IMR-90 (cell line): ENCODE data around the gene GP9. TPM values are rescaled to one million over a fixed set of nuclear protein-coding genes. Genes with fewer than 3 reads are reported as not detected.

Experiments used
- ATAC-seq: fragments of 200-7000 bp; cut with Tn5 transposase; 2 replicates; pipeline ENCODE4 v1.9.1; 2020; ENCODE audit warnings: low read depth, mild to moderate bottlenecking, moderate library complexity
- BruUV-seq: library from RNA; stranded (reverse); fragments of 400-500 nt; replicated peaks from 2 replicates; lab custom pipeline; 2021; lab: Mats Ljungman, UMichigan
- CTCF ChIA-PET: fragments of 300-600 bp; formaldehyde crosslinking; extraction: SDS; loops from one replicate; lab custom pipeline; 2021; ENCODE audit warnings: antibody characterized with exemption; lab: Yijun Ruan, JAX
- POLR2A ChIA-PET: fragments of 300-600 bp; sonication (Branson Sonifier 250); formaldehyde crosslinking; loops from one replicate; lab custom pipeline; 2022; ENCODE audit warnings: antibody characterized with exemption; ENCODE audit not compliant: unreplicated experiment; lab: Charles Lee
- DNase-seq: peaks from one replicate; pipeline ENCODE4 v3.0.0; 2013
- H2AFZ ChIP-seq: replicated peaks from 2 replicates; pipeline ENCODE3; 2013; ENCODE audit warnings: low read length, mild to moderate bottlenecking; ENCODE audit not compliant: poor library complexity
- H2AK5ac ChIP-seq: 2 replicates; pipeline ENCODE4 v1.6.1; 2013; ENCODE audit warnings: low read depth, low read length, inconsistent platforms
- H2AK9ac ChIP-seq: replicated peaks from 2 replicates; pipeline ENCODE3; 2013; ENCODE audit warnings: mild to moderate bottlenecking, low read depth, low read length, moderate library complexity; ENCODE audit not compliant: poor library complexity
- H2BK120ac ChIP-seq: 2 replicates; pipeline ENCODE4 v1.6.1; 2013; ENCODE audit warnings: low read depth, low read length, inconsistent platforms
- H2BK15ac ChIP-seq: 3 replicates; pipeline ENCODE4 v1.6.1; 2013; ENCODE audit warnings: low read depth, low read length, inconsistent platforms
- H2BK20ac ChIP-seq: 2 replicates; pipeline ENCODE4 v1.6.1; 2013; ENCODE audit warnings: low read depth, mild to moderate bottlenecking, inconsistent platforms, low read length, moderate library complexity
- H2BK5ac ChIP-seq: 2 replicates; pipeline ENCODE4 v1.6.1; 2013; ENCODE audit warnings: mild to moderate bottlenecking, low read depth, low read length, inconsistent platforms; ENCODE audit not compliant: poor library complexity, severe bottlenecking
- H3K14ac ChIP-seq: replicated peaks from 2 replicates; pipeline ENCODE4 v1.6.1; 2013; ENCODE audit warnings: low read depth, low read length, inconsistent platforms
- H3K18ac ChIP-seq: 2 replicates; pipeline ENCODE4 v1.6.1; 2013; ENCODE audit warnings: low read depth, low read length, control low read depth
- H3K23ac ChIP-seq: 2 replicates; pipeline ENCODE4 v1.6.1; 2013; ENCODE audit warnings: low read depth, low read length, inconsistent platforms
- H3K27ac ChIP-seq: 2 replicates; pipeline ENCODE4 v1.5.1; 2013; ENCODE audit warnings: mild to moderate bottlenecking, control low read depth, low read length; ENCODE audit not compliant: insufficient read depth
- H3K27me3 ChIP-seq: 2 replicates; pipeline ENCODE4 v1.6.1; 2013; ENCODE audit warnings: low read length; ENCODE audit not compliant: control insufficient read depth, insufficient read depth
- H3K36me3 ChIP-seq: 2 replicates; pipeline ENCODE4 v1.6.1; 2013; ENCODE audit warnings: low read length, mixed read lengths; ENCODE audit not compliant: control insufficient read depth, insufficient read depth
- H3K4ac ChIP-seq: 2 replicates; pipeline ENCODE4 v1.6.1; 2013; ENCODE audit warnings: low read depth, low read length, inconsistent platforms
- H3K4me1 ChIP-seq: 2 replicates; pipeline ENCODE4 v1.6.1; 2013; ENCODE audit warnings: low read length, mixed read lengths; ENCODE audit not compliant: control insufficient read depth, insufficient read depth
- H3K4me2 ChIP-seq: 2 replicates; pipeline ENCODE4 v1.6.1; 2013; ENCODE audit warnings: low read depth, mild to moderate bottlenecking, control low read depth, low read length, moderate library complexity
- H3K4me3 ChIP-seq: 2 replicates; pipeline ENCODE4 v1.5.1; 2013; ENCODE audit warnings: low read depth, mild to moderate bottlenecking, control low read depth, low read length, moderate library complexity; ENCODE audit not compliant: insufficient read depth
- H3K56ac ChIP-seq: 2 replicates; pipeline ENCODE4 v1.6.1; 2013; ENCODE audit warnings: low read length, inconsistent platforms; ENCODE audit not compliant: insufficient read depth; ENCODE audit errors: extremely low read depth
- H3K79me1 ChIP-seq, 2 experiments: 2 replicates each; pipeline ENCODE4 v1.6.1; 2013; ENCODE audit warnings: low read length in 2 of 2, inconsistent platforms in 1 of 2, low read depth in 1 of 2
- H3K9ac ChIP-seq: 2 replicates; pipeline ENCODE4 v1.6.1; 2013; ENCODE audit warnings: low read depth, low read length, control low read depth
- H3K9me1 ChIP-seq: 2 replicates; pipeline ENCODE4 v1.6.1; 2013; ENCODE audit warnings: low read length, inconsistent platforms; ENCODE audit not compliant: insufficient read depth
- H3K9me3 ChIP-seq: 2 replicates; pipeline ENCODE4 v1.6.1; 2013; ENCODE audit warnings: low read length; ENCODE audit not compliant: control insufficient read depth, insufficient read depth
- H4K20me1 ChIP-seq: 2 replicates; pipeline ENCODE4 v1.6.1; 2013; ENCODE audit warnings: low read length, inconsistent platforms; ENCODE audit not compliant: insufficient read depth
- H4K5ac ChIP-seq: 2 replicates; pipeline ENCODE4 v1.6.1; 2013; ENCODE audit warnings: mild to moderate bottlenecking, low read depth, low read length, control low read depth
- H4K8ac ChIP-seq, 2 experiments: 2 replicates each; pipeline ENCODE4 v1.6.1; 2013; ENCODE audit warnings: low read depth in 2 of 2, low read length in 2 of 2, control low read depth in 1 of 2, inconsistent platforms in 1 of 2
- H4K91ac ChIP-seq: 2 replicates; pipeline ENCODE4 v1.6.1; 2013; ENCODE audit warnings: low read depth, low read length, inconsistent platforms; ENCODE audit not compliant: insufficient read depth
- MAZ ChIP-seq: IDR thresholded peaks from 2 replicates; pipeline ENCODE4 v1.6.1; 2012; ENCODE audit warnings: low read depth, mild to moderate bottlenecking, low read length, improper control_type of control experiment, moderate library complexity, borderline replicate concordance
- MXI1 ChIP-seq: IDR thresholded peaks from 2 replicates; pipeline ENCODE4 v1.6.1; 2012; ENCODE audit warnings: low read depth, mild to moderate bottlenecking, low read length, moderate library complexity, borderline replicate concordance
- NFE2L2 ChIP-seq: fragments of 150-350 bp; IDR thresholded peaks from 2 replicates; pipeline ENCODE4 v1.6.1; 2016; ENCODE audit warnings: low read depth, mild to moderate bottlenecking, low read length
- WGBS, 2 experiments: methylation state at CpG; one replicate each; pipeline versions ENCODE4 v1.1.5 to v1.1.7; 2013; ENCODE audit warnings: missing lambda C conversion rate in 2 of 2; ENCODE audit not compliant: insufficient read length in 1 of 2; ENCODE audit errors: extremely low coverage in 2 of 2; 5-methylcytosine and 5-hydroxymethylcytosine counted together
- dilution Hi-C: fragments of 300-500 bp; cut with HindIII; formaldehyde crosslinking; loops from one replicate; pipeline ENCODE4 v1.14.3; 2018; ENCODE audit warnings: low sequenced_read_pairs; ENCODE audit not compliant: unreplicated experiment
- in situ Hi-C: fragments of 300-500 bp; cut with MboI; formaldehyde crosslinking; loops from 3 replicates; pipeline ENCODE4 v1.14.3; 2019; ENCODE audit warnings: low sequenced_read_pairs, inconsistent platforms, mixed read lengths
- intact Hi-C: fragments of 100-400 bp; cut with micrococcal nuclease; formaldehyde crosslinking; loops from 2 replicates; pipeline ENCODE4 v1.10.0; 2022
- polyA plus RNA-seq, 3 experiments: library from polyadenylated mRNA; depleted of rRNA; stranded (reverse); fragments of >200 nt; gene quantifications; 2 replicates each; pipeline ENCODE4 v1.2.3, GENCODE V29; 2012; ENCODE audit warnings: low replicate concordance in 1 of 3
- total RNA-seq: library from RNA; depleted of rRNA; stranded (reverse); fragments of >200 nt; gene quantifications from 2 replicates; pipeline ENCODE4 v1.2.3, GENCODE V29; 2012
- TF ChIP-seq, protein P1 (sequence below): fragments of 150-350 bp; IDR thresholded peaks from 2 replicates; pipeline ENCODE4 v1.6.1; 2016; ENCODE audit warnings: low read depth, mild to moderate bottlenecking, low read length, moderate library complexity, borderline replicate concordance

GP9 gene
- total and polyA plus RNA-seq, 2 of the 4 experiments (the other 2 are of a cell fraction): not detected

DNA sequence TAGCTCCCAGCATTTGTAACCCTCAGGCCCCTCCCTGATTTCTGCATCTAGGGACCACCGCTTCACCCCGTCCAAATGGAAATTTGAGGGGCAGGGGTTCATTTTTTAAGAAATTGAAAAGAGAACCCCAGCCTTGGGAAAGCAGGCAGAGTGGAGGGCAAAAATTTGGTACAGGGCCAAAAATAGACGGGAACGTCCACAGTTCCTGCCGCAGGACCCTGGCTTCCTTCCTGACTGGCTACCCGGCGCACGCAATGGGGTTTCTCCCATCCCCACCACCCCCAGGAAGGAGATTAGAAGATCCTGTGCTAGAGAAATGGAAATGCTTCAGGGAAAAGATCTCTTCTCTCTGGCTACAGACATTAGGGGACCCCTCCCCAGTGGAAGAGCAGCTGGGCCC lies 20.9 kb downstream of the GP9 start:
- dilution Hi-C loops (no loop called here), in situ Hi-C loops (no loop called here), intact Hi-C loops (no loop called here)
- POLR2A ChIA-PET: no interaction called here
- H3K36me3 ChIP-seq: no peaks in the 10 kb centered on the region
- no peak overlapping the region for H3K14ac ChIP-seq
- no peak for DNase-seq
- H3K27ac ChIP-seq: no peak overlapping the region
- no peak overlapping the region for H2BK5ac ChIP-seq
- H3K4me3 ChIP-seq: no peak overlapping the region
- no peak overlapping the region for H4K5ac ChIP-seq
- H3K9me1 ChIP-seq: no peaks in the 10 kb centered on the region
- no peak overlapping the region for H3K9ac ChIP-seq
- H3K56ac ChIP-seq: no peak overlapping the region
- no peak overlapping the region for H4K91ac ChIP-seq
- no CpG with 5 or more reads among the region's 8 CpGs for WGBS, 2 experiments
- no peaks in the 10 kb centered on the region for H3K9me3 ChIP-seq
- no peak overlapping the region for H3K23ac ChIP-seq
- no peak for TF ChIP-seq NFE2L2
- no peak for TF ChIP-seq MAZ
- TF ChIP-seq MXI1: no peak
- TF ChIP-seq, protein P1, sequence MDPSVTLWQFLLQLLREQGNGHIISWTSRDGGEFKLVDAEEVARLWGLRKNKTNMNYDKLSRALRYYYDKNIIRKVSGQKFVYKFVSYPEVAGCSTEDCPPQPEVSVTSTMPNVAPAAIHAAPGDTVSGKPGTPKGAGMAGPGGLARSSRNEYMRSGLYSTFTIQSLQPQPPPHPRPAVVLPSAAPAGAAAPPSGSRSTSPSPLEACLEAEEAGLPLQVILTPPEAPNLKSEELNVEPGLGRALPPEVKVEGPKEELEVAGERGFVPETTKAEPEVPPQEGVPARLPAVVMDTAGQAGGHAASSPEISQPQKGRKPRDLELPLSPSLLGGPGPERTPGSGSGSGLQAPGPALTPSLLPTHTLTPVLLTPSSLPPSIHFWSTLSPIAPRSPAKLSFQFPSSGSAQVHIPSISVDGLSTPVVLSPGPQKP: no peak
- no peak overlapping the region for H3K18ac ChIP-seq
- no peak overlapping the region for H3K4me2 ChIP-seq
- H2BK15ac ChIP-seq: no peak overlapping the region
- BruUV-seq: no TSS peak
- H2BK120ac ChIP-seq: no peak overlapping the region
- no peak overlapping the region for H4K8ac ChIP-seq
- H3K4me1 ChIP-seq: 0 out of 2 replicates have a peak, but pooled peaks cover 1% of the 10 kb centered on the region
- no peak overlapping the region for H2AK9ac ChIP-seq
- no peaks in the 10 kb centered on the region for H3K79me1 ChIP-seq
- no peaks in the 10 kb centered on the region for H4K20me1 ChIP-seq
- no peak overlapping the region for H3K4ac ChIP-seq
- no peaks in the 10 kb centered on the region for H3K27me3 ChIP-seq
- no peak overlapping the region for H2BK20ac ChIP-seq
- CTCF ChIA-PET: no interaction called here
- H2AFZ ChIP-seq: no peak overlapping the region
- ATAC-seq: no peak
- no peak overlapping the region for H2AK5ac ChIP-seq
